HUDEP-2 (cell line): Measurements from ENCODE around the gene SMAP1.
"Not testable (repeated sequence)": the region's sequence is repeated elsewhere in the genome, so short reads cannot be mapped to it uniquely, and the experiment has no call there.

Source experiments
- DNase-seq, 76 experiments: peaks; one replicate each; lab custom pipeline; 2025; ENCODE audit not compliant: unreplicated experiment in 76 of 76; lab: John Stamatoyannopoulos, UW

Gene SMAP1

DNA sequence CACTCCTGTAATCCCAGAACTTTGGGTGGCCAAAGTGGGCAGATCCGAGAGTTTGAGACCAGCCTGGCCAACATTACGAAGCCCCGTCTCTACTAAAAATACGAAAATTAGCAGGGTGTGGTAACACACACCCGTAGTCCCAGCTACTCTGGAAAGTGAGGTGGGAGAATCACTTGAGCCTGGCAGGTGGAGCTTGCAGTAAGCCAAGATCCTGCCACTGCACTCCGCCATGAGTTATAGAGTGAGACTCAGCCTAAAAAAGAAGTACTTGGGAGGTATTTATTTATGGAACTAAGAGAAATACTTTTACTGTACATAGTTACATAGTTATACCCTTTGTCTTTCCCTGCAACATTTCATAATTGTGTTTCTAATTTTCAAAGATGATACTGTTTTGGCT, 67.8 kb downstream of the SMAP1 start:
- DNase-seq, result no peak

DNA sequence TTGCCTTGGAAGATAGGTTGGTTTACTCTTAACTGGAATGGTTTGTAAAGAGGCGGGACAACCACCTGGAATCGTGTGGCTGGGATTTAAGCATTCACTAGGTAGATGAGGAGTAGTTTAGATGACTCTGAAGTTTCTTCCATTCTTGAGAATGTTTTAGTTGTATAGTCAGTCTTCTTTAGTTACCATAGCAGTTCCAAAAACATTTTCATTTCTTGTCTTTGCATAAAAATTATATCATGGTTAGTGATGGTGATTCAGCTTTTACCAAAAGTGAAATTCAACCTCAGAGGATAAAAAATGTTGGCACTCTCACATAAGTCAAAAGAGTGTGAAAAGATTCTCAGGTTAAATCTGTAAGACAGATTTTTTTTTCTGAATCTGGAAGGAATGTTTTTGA, 70.3 kb downstream of the SMAP1 start:
- no peak for DNase-seq

DNA sequence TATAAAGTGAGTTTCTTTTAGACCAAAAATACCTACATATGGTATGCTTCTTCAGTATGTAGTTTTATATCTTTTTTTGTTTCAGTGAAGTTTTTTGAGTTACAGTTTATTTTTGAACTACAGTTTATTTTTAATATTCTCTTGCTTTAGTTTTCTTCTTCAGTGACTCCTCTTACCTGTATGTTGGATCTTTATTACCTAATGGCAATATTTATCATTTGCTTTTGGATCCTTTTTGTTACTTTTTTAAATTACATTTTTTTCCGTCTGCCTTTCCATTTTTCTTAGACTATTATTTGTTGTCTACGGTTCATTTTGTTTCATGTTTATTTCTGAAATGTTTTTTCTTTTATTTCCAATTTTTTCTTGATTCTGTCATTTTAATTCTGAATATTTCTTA, 71.9 kb downstream of the SMAP1 start:
- no peak for DNase-seq

DNA sequence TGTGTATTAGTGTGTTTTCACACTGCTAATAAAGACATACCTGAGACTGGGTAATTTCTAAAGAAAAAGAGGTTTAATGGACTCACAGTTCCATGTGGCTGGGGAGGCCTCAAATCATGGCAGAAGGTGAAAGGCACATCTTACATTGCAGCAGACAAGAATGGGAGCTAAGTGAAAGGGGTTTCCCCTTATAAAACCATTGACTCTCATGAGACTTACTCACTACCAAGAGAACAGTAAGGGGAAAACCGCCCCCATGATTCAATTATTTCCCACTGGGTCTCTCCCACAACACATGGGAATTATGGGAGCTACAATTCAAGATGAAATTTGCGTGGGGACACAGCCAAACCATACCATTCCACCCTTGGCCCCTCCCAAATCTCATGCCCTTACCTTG, 73.1 kb downstream of the SMAP1 start:
- DNase-seq, result not testable (repeated sequence)

DNA sequence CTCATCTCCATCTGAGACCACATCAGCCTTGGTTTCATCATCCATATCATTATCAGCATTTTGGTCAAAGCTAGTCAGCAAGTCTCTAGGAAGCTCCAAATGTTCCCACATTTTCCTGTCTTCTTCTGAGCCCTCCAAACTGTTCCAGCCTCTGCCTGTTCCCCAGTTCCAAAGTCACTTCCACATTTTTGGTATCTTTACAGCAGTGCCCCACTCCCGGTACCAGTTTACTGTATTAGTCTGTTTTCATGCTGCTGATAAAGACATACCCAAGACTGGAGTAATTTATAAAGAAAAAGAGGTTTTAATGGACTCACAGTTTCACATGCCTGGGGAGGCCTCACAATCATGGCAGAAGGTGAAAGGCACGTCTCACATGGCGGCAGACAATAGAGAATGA, 74.8 kb downstream of the SMAP1 start:
- not testable (repeated sequence) for DNase-seq

DNA sequence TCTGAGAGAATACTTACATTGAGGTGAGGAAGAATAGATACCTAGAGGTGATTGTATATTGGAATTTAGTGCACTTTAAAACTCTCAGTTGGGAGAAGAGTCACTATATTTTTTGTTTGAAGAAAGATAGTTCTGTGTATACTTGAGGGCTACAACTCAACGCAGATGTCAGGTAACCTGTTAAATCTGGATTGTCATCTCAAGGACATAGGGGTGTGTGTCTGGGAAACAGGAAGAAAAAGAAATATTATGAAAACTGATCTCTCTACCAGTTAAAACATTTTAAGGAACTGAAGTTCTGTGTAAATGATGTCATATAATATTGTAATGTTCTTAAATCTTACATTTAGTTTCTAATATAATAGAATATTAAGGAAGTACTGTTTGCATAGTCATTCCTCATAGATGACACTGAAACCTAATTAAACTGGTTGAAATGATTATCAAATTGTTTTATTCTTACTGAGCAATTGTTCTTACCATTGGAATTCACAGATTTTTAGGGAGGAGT, 86.2 kb downstream of the SMAP1 start:
- no peak for DNase-seq

DNA sequence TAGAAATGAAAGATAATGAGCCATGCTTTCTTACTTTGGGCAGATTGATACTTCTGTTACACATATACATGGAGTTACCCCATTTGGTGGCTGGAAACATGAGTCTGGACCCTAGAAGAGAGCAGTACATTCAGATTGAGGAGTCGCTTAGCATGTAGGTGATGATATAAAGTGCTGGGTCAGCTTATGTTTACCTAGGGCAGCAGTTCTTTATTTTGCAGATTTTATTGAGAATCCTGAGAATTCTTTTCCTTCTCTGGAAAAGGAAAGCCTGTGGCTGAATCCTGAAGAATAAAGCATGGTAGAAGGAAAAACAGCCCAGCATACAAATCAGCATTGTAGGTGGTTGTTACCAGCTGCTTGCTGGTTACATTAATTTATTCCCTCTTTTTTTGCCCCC, 91.2 kb downstream of the SMAP1 start:
- DNase-seq, result no peak

DNA sequence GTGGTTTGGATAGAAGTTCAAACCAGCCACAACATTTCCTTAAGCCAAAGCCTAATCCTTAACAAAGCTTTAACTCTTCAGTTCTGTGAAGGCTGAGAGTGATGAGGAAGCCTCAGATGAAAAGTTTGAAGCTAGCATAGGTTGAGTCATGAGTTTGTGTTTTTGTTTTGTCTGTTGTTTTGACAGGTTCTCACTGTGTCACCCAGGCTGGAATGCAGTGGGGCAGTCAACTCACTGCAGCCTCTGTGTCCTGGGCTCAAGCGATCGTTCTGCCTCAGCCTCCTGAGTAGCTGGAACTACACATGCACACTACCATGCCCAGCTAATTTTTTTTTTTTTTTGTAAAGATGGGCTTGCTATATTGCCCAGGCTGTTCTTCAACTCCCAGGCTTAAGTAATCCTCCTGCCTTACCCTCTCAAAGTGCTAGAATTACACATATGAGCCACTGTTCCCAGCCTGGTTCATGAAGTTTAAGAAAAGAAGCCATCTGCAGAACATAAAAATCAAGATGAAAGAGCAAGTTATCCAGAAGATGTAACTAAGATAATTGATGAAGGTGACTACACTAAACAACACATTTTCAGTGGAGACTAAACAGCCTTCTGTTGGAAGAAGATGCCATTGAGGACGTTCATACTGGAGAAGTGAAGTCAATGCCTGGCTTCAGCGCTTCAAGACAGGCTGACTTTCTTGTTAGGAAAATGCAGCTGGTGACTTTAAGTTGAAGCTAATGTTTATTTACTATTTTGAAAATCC, 96.2 kb downstream of the SMAP1 start:
- DNase-seq, result no peak

DNA sequence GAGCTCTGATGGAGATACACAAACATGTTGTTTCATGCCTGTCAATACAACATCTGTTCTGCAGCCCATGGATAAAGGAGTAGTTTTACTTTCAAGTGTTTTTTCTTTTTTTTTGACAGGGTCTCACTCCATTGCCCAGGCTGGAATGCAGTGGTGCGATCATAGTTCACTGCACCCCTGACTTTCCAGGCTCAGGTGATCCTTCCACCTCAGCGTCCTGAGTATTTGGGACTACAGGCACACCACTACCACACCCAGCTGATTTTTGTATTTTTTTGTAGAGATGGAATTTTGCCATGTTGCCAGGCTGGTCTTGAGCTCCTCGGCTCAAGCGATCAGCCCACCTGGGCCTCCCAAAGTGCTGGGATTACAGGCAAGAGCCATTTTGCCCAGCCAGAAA, 97.0 kb downstream of the SMAP1 start:
- DNase-seq, result no peak

DNA sequence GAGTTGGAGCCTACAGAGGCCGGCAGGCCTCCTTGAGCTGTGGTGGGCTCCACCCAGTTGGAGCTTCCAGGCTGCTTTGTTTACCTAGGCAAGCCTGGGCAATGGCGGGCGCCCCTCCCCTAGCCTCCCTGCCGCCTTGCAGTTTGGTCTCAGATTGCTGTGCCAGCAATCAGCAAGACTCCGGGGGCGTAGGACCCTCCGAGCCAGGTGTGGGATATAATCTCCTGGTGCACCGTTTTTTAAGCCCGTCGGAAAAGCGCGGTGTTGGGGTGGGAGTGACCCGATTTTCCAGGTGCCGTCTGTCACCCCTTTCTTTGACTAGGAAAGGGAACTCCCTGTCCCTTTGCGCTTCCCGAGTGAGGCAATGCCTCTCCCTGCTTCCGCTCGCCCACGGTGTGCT, 103.7 kb downstream of the SMAP1 start:
- not testable (repeated sequence) for DNase-seq

DNA sequence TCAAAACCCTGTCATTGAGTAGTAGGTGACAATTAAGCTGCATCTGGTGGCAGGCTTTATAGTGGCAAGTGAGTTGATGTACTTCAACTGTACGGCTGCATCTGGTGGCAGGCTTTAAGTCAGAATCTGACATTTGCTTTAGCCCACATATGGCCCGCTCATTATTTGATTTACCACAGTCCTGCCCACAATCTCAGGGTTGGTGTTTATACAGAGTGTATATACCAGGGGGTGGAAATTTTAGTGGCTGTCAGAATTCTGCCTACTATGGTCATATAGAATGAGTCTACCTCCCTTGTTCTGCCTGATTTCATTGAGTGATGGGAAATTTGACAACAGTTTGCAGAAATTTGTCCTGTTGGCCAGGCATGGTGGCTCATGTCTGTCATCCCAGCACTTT, 112.3 kb downstream of the SMAP1 start:
- no peak for DNase-seq

DNA sequence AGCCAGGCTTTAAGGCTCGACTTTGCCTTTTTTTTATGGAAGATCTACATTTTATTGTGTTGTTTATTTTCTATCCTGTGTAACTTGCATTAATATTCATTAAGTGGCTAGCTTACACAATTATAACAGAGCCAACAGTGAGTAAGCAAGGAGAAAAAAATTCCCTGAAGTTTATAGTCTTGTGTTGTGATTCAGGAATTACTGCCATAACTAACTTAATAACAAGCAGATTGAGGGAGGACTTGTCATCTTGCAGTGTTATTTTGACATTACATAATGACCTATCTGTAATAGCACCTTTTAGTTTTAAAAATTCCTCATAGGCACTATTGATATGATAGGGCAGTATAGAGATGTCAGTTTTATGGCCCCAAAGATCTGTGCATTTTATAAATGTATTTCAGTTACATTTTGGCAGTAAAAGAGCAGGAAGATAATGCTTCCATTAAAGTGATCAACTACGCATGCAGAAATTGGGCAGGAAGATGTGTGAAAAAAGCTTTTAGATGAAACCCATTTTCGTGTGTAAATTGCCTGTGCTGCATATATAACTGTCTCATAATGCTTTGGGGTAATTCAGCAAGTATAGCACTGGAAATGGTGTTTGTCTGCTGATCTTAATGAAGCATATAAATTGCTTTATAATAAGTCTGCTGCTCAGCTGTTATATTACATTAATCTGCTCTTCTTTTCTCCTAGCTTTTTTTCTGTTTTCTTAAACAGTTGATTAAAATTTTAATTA, 123.0 kb downstream of the SMAP1 start:
- no peak for DNase-seq

DNA sequence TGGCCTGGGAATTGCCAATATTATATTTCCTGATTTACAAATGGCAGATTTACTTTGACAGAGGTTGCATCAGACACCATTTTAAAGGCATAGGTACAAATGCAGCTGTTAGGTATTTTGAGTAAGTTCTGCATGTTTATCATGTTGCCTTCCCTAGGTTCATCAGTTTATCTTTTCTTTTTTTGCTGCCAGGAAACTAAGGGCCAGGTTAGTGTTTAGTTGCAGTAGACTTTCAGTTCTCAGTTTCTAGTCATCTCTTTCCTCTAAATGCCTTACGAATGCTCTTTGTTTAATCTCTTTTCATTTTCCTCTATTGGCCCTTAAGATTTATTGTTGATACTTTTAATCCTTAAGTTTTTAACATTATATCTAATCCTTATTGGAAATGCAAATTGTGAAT, 129.9 kb downstream of the SMAP1 start:
- no peak for DNase-seq

DNA sequence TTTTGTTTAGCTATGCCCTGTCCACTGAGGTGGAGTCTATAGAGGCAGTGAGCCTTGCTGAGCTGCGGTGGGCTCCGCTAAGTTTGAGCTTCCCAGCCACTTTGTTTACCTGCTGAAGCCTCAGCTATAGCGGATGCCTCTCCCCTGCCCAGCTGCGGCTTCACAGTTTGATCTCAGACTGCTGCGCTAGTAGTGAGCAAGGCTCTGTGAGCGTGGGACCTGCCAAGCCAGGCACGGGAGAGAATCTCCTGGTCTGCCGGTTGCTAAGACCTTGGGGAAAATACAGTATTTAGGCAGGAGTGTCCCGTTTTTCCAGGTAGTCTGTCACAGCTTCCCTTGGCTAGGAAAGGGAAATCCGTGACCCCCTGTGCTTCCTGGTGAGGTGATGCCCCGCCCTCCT, 138.4 kb downstream of the SMAP1 start:
- DNase-seq, result no peak

DNA sequence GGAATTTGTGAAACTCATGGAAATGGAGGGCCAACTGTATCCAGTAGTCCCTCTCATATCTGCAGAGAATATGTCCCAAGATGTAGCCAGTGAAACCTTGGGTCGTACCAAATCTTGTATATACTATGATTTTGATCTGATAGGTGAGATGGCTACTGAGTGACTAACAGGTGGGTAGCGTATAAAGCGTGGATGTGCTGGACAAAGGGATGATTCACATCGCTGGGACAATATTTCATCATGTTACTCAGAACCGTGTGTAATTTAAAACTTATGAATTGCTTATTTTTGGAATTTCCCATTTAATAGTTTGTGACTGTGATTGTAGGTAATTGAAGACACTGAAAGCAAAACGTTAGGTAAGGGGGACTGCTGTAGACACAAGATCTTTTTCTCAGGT, 144.1 kb downstream of the SMAP1 start:
- no peak for DNase-seq

DNA sequence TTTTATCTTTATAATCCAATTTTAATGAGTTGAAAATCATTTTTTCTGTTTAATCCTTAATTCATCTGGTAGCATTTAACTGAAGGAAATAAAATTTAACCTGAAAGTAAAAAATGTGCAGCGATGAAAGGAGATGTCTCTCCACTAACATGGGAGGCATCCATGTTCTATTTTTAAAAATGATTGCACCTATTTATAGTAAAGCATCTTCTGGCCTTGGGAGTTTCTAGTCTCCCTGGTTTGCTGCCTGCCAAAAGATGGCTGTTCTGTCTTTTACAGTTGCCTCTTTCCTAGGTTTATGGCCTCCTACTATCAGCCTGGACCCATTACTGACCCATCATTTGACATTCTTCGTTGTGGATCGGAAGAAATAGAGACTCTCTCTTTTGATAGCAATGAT, 146.2 kb downstream of the SMAP1 start:
- DNase-seq, result no peak

DNA sequence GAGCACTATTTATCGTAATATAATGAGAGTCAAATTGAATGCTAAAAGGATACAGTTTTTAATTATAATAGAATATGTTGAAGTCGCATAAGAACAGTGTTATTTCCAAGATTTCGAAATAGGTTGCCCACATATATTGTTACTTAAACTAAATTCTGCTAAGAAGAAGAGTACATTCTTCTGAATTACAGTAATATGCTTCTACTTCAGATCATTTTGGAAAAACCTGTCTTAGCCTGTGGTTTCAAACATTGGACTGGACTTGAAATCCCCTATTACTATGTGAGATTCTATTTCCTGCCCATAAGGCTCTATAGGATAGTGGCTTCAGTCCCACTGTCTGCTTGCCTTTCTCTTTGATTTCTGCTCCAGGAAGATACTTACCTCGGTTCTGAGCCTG, 152.0 kb downstream of the SMAP1 start:
- DNase-seq, result no peak

DNA sequence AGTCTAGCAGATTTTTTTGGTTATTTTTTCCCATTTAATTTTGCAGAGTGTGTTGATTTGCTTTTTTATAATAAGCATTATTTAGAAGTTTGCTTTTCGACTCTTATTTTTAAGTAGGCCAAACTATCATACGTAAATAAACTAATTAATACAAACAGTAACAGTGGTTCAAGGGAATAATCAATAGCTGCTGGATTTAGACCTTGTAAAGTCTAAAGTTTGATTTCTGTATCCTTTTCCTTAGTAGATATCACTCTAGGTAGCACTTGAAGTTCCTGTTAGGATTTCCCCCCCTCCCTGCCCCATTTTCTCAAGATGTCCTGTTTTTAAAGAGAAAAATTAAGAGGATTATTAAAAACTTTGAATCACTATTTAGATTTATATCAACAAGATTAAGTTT, 153.1 kb downstream of the SMAP1 start:
- no peak for DNase-seq

DNA sequence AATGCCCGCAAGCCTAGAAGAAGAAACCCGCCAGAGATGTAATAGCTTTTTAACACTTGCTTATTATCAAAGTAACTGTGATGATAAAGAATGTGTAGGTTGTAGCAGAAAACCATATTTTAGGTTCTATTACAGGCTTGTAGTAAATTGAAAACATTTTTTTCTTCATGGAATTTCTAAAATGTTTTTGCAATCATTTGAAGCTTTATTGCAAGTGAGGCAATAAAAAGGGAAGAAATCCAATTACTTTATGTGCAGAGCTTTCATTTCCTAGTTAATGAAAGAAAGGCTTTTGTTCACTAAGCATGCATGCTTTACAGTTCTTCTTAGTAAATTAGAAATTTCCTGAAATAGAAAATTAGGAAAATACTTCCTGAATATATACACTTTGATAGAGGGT, 154.1 kb downstream of the SMAP1 start:
- DNase-seq, result no peak

DNA sequence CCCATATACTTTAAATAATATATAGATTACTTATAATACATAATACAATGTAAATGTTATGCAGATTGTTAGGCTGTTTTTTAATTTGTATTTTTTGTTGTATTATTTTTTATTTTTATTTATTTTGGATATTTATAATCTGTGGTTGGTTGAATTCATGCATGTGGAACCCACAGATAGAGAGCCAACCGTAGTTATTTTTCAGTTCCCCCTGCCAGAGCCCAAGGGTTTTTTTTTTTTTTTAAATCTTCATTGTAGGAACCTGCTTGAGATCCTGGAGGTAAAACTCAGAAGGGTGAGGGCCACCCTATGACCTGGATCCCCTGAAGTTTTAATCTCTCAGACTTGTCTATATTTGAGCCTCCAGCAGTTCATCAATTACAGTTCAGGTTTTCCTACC, 156.0 kb downstream of the SMAP1 start:
- no peak for DNase-seq

DNA sequence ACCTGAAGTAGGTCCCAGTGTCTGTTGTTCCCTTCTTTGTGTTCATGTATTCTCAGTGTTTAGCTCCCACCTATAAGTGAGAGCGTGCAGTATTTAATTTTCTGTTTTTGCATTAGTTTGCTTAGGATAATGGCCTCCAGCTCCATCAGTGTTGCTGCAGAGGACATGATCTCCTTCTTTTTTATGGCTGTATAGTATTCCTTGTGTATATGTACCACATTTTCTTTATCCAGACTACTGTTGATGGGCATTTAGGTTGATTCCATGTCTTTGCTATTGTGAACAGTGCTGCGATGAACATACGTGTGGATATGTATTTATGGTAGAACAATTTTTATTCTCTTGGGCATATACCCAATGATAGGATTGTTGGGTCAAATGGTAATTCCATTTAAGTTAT, 163.7 kb downstream of the SMAP1 start:
- no peak for DNase-seq

DNA sequence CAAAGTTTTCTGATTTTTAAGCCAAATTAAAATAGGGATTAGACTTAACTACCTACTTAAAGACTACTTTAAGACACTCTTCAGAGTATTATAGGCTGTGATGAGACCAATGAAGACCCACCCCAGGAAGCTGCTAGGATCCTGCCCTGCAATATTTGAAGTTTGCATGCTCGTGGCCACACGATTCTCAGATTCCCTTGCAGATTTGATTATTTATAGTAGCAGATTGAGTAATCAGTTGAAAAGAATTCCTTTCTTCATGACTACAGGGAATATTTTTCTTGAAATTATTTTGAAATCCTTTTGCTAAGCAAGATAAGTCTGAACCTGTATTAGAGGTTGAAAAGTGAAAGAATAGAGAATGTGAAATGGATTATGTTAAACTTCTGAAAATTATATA, 166.8 kb downstream of the SMAP1 start:
- no peak for DNase-seq
